AG10803 (cell line): ENCODE measurements around the gene FNDC4.

ENCODE experiments used
- DNase-seq: peaks from one replicate; pipeline ENCODE4 v3.0.0; 2010; ENCODE audit warnings: low read depth
- H3K4me3 ChIP-seq: 2 replicates; pipeline ENCODE4 v1.5.1; 2011; ENCODE audit warnings: mild to moderate bottlenecking, low read length, control low read depth
- CTCF ChIP-seq: conservative IDR thresholded peaks from 2 replicates; pipeline ENCODE4 v1.5.1; 2011; ENCODE audit warnings: mild to moderate bottlenecking, low read length, control low read depth, inconsistent platforms

Gene FNDC4

DNA sequence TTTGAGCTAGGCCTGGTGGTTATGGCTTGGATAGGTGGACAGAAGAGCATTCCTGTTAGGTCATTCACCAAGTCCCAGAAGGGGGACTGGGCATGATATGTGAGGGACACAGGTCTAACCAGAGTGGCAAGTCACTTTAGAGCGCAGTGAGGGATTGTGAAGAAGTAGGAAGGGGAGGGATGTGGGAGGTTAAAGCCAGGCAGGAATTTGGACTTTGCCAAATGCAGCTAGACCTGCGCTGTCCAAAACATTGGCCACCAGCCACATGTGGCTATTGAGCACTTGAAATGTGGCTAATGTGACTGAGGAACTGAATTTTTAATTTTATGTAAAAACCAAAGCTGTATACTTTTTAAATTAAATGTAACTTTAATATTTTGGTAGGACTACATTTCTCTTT lies 25.3 kb upstream of the FNDC4 start:
- H3K4me3 ChIP-seq: no peak overlapping the region
- TF ChIP-seq CTCF: no peak
- no peak for DNase-seq

- DNase-seq: no peak
- H3K4me3 ChIP-seq: no peak overlapping the region
- no peak for TF ChIP-seq CTCF
Observed at GRCh38 chr2:27518782-27519113, 23.7 kb upstream of the FNDC4 start.

DNA sequence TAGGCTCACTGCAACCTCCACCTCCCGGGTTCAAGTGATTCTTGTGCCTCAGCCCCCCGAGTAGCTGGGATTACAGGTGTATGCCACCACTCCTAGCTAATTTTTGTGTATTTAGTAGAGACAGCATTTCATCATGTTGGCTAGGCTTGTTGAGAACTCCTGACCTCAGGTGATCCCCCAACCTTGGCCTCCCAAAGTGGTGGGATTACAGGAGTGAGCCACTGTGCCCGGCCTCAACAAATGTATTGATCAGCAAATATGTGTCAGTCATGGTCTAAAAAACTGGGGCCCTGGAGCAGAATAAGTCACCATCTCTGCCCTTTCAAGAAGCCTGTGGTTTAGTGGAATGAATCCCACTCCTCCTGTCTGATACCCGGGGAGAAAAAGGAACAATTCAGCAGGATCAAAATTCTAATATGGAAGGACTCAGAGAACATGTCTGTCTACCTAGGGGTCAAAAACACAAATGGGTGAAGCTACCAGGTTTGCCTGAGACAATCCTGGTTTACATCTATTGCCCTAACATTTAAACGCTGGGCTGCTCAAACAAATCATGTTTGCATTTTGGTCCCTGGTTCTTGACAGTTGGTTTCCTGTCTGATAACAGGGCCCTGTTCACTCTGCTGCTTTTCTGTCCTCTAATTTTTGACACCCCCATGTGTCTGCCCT lies 23.2 kb upstream of the FNDC4 start:
- H3K4me3 ChIP-seq: no peak overlapping the region
- DNase-seq: no peak
- no peak for TF ChIP-seq CTCF

DNA sequence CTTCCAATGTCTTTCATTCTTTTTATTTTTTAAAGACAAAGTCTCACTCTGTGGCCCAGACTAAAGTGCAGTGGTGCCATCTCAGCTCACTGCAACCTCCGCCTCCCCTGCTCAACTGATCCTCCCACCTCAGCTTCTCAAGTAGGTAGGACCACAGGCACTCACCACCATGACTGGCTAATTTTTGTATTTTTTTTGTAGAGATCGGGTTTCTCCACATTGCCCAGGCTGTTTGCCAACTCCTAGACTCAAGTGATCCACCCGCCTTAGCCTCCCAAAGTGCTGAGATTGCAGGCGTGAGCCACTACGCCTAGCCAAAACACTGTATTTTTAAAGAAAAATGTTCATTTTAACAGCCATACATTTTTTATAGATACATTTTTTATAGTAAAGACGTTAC lies 14.3 kb upstream of the FNDC4 start:
- TF ChIP-seq CTCF: no peak
- peak; percentile 17 for DNase-seq
- H3K4me3 ChIP-seq: no peak overlapping the region

DNA sequence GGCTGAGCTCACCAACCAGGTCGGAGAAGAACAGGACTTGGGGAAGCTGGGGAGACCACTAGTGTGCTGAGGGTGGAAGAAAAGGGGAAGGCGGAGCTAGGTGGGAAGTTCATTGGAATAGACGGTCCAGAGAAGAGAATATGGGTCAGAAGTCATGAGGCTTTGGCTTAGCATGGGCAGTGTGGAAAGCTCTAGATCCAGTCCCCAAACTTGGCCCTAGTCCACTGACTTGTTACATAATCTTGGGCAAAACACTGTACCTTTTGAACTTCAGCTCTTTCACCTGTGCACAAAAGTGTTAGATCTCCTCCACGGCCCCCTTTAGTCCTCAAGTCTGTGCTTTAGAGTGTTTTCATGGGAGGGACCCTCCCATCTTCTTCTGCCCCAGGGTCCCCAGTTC lies 12.3 kb upstream of the FNDC4 start:
- no peak for TF ChIP-seq CTCF
- no peak for DNase-seq
- no peak overlapping the region for H3K4me3 ChIP-seq

DNA sequence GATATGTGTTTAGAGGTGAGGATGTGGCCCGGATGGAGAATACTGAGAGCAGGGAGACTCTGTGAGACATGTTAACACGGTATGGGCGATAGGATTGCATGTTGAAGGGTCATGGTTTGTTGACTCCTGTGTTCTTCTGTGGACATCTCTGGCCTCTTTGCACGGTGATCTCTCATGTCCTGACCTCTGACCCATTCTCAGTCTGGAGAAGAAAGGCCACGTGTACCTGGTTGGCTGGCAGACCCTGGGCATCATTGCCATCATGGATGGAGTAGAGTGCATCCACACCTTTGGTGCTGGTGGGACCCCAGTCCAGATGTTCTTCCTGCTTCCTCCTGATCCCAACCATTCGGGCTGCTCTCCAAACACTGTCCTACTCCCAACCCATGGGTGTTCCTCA lies 11.6 kb upstream of the FNDC4 start:
- no peak overlapping the region for H3K4me3 ChIP-seq
- TF ChIP-seq CTCF: no peak
- DNase-seq: no peak

- DNase-seq: peak; percentile 24
- no peak for TF ChIP-seq CTCF
- H3K4me3 ChIP-seq: no peak overlapping the region
Observed at GRCh38 chr2:27502142-27502541, 7.1 kb upstream of the FNDC4 start.
